Tibial nerve (tissue), 4 donors: ENCODE results near the gene ZNF254. TPM values are rescaled to one million over a fixed set of nuclear protein-coding genes. Genes with fewer than 3 reads are reported as not detected.

Experiments
- DNase-seq, 2 donors: peaks; one replicate each; pipeline ENCODE4 v3.0.0-alpha.2; 2019; ENCODE audit warnings: low spot score in 2 of 2
- H3K27ac ChIP-seq, 4 donors: fragments of 200-600 bp; sonication (generic) in 3 of 4; one replicate each; pipeline ENCODE4 v1.5.1; 2017 to 2019; ENCODE audit warnings: mild to moderate bottlenecking in 1 of 4
- H3K27me3 ChIP-seq, 2 donors: fragments of 200-600 bp; sonication (generic) in 1 of 2; one replicate each; pipeline versions ENCODE4 v1.5.1 to v1.6.0; 2017 to 2019
- H3K36me3 ChIP-seq, 3 donors: fragments of 200-600 bp; sonication (generic); one replicate each; pipeline ENCODE4 v1.5.1; 2018 to 2019
- H3K4me1 ChIP-seq, 4 donors: fragments of 200-600 bp; sonication (generic) in 3 of 4; one replicate each; pipeline ENCODE4 v1.5.1; 2017 to 2019
- H3K4me3 ChIP-seq, 4 donors: fragments of 200-600 bp; sonication (generic) in 3 of 4; one replicate each; pipeline ENCODE4 v1.5.1; 2017 to 2019; ENCODE audit warnings: mild to moderate bottlenecking in 1 of 4, moderate library complexity in 1 of 4
- H3K9me3 ChIP-seq, 4 donors: fragments of 200-600 bp; sonication (generic) in 3 of 4; one replicate each; pipeline ENCODE4 v1.5.1; 2017 to 2019
- CTCF ChIP-seq, 5 experiments: fragments of 200-600 bp in 3 of 5; fragments of 450-650 bp in 2 of 5; sonication (generic) in 3 of 5; IDR thresholded peaks; one replicate each; pipeline ENCODE4 v1.5.1; 2016 to 2019; ENCODE audit warnings: antibody characterized with exemption in 5 of 5, mild to moderate bottlenecking in 3 of 5, moderate library complexity in 2 of 5
- EP300 ChIP-seq, 2 donors: sonication (generic); formaldehyde crosslinking; IDR thresholded peaks; one replicate each; pipeline ENCODE4 v1.6.1; 2017; ENCODE audit warnings: antibody characterized with exemption in 2 of 2, mild to moderate bottlenecking in 1 of 2
- POLR2A ChIP-seq, 2 donors: fragments of 450-650 bp; IDR thresholded peaks; one replicate each; pipeline ENCODE4 v1.6.1; 2017; ENCODE audit warnings: antibody characterized with exemption in 2 of 2, mild to moderate bottlenecking in 2 of 2, moderate library complexity in 2 of 2
- WGBS, 2 donors: methylation state at CpG; one replicate each; pipeline ENCODE4 v1.1.5; 2018; 5-methylcytosine and 5-hydroxymethylcytosine counted together
- total RNA-seq, 4 donors: library from RNA; depleted of rRNA; stranded (reverse); fragments of >200 nt; gene quantifications; one replicate each; pipeline ENCODE4 v1.1.0, GENCODE V29; 2016

Gene ZNF254
- total RNA-seq, 4 donors from 2014 or later, result 15.6 to 21.9 (median 18.4) TPM

GRCh38 chr19:24063295-24063694 lies 23.7 kb upstream of the ZNF254 start:
- Histone ChIP-seq H3K4me1 (no peaks in the 10 kb centered on the region), H3K36me3 (peaks cover 0 to 65% (median 8%) of the 10 kb centered on the region in 3 donors), H3K27me3 (no peaks in the 10 kb centered on the region), H3K27ac (no peak overlapping the region), H3K9me3 (no peaks in the 10 kb centered on the region), H3K4me3 (no peak overlapping the region)
- 92 to 98% methylated on average over 5 of the region's 5 CpGs for WGBS, 2 donors
- DNase-seq, result no peak
- TF ChIP-seq POLR2A (IDR thresholded peaks at IDR 0.05), result no peak
- no peak for TF ChIP-seq CTCF (IDR thresholded peaks at IDR 0.05)
- TF ChIP-seq EP300 (IDR thresholded peaks at IDR 0.05), result no peak

- TF ChIP-seq CTCF (IDR thresholded peaks at IDR 0.05), result no peak
- TF ChIP-seq EP300 (IDR thresholded peaks at IDR 0.05), result no peak
- no peak for TF ChIP-seq POLR2A (IDR thresholded peaks at IDR 0.05)
These were observed 22.8 kb upstream of the ZNF254 start for GRCh38 chr19:24064175-24064574.

GRCh38 chr19:24065243-24065642 lies 21.7 kb upstream of the ZNF254 start:
- H3K9me3 ChIP-seq, result no peaks in the 10 kb centered on the region
- TF ChIP-seq POLR2A (IDR thresholded peaks at IDR 0.05) (no peak), EP300 (IDR thresholded peaks at IDR 0.05) (no peak), CTCF (IDR thresholded peaks at IDR 0.05) (no peak)
- no peak overlapping the region for H3K27ac ChIP-seq
- peaks cover 0 to 50% (median 8%) of the 10 kb centered on the region in 3 donors for H3K36me3 ChIP-seq
- no peaks in the 10 kb centered on the region for H3K4me1 ChIP-seq
- DNase-seq, result no peak
- whole genome bisulfite sequencing, 2 donors, result 20 to 100% methylated on average over 1 of the region's 1 CpG
- no peak overlapping the region for H3K4me3 ChIP-seq
- no peaks in the 10 kb centered on the region for H3K27me3 ChIP-seq

More at GRCh38 chr19:24064175-24064574, 22.8 kb upstream of the ZNF254 start:
- 78 to 86% methylated on average over 1 of the region's 1 CpG for WGBS, 2 donors
- H3K27ac ChIP-seq, result no peak overlapping the region
- H3K4me1 ChIP-seq, result no peaks in the 10 kb centered on the region
- no peaks in the 10 kb centered on the region for H3K9me3 ChIP-seq
- no peak for DNase-seq
- no peak overlapping the region for H3K4me3 ChIP-seq
- peaks cover 0 to 61% (median 8%) of the 10 kb centered on the region in 3 donors for H3K36me3 ChIP-seq
- H3K27me3 ChIP-seq, result no peaks in the 10 kb centered on the region

- Histone ChIP-seq H3K27ac (no peak overlapping the region), H3K36me3 (peaks cover 0 to 42% (median 8%) of the 10 kb centered on the region in 3 donors), H3K4me3 (no peak overlapping the region), H3K4me1 (no peaks in the 10 kb centered on the region), H3K9me3 (no peaks in the 10 kb centered on the region), H3K27me3 (no peaks in the 10 kb centered on the region)
- 95 to 100% methylated on average over 1 of the region's 1 CpG for WGBS, 2 donors
- DNase-seq, result no peak
- no peak for TF ChIP-seq EP300 (IDR thresholded peaks at IDR 0.05)
- TF ChIP-seq CTCF (IDR thresholded peaks at IDR 0.05), result no peak
- TF ChIP-seq POLR2A (IDR thresholded peaks at IDR 0.05), result no peak
These were observed 21.0 kb upstream of the ZNF254 start for GRCh38 chr19:24065865-24066604.

GRCh38 chr19:24069905-24070657 lies 16.9 kb upstream of the ZNF254 start:
- no peaks in the 10 kb centered on the region for H3K4me1 ChIP-seq
- no peak for DNase-seq
- no peaks in the 10 kb centered on the region for H3K27me3 ChIP-seq
- H3K4me3 ChIP-seq, result no peak overlapping the region
- H3K9me3 ChIP-seq, result no peaks in the 10 kb centered on the region
- peaks cover 0 to 70% (median 8%) of the 10 kb centered on the region in 3 donors for H3K36me3 ChIP-seq
- WGBS, 2 donors, result 93 to 96% methylated on average over 3 of the region's 3 CpGs
- no peak for TF ChIP-seq CTCF (IDR thresholded peaks at IDR 0.05)
- TF ChIP-seq EP300 (IDR thresholded peaks at IDR 0.05), result no peak
- no peak for TF ChIP-seq POLR2A (IDR thresholded peaks at IDR 0.05)
- H3K27ac ChIP-seq, result no peak overlapping the region
